22Rv1 (cell line): ENCODE measurements around the gene ECT2.

Source experiments
- H3K27ac ChIP-seq: fragments of 450-650 bp; 2 replicates; pipeline ENCODE4 v1.5.1; 2017
- ZFX ChIP-seq: fragments of 450-650 bp; IDR thresholded peaks from 2 replicates; pipeline ENCODE4 v1.6.1; 2017; ENCODE audit warnings: antibody characterized with exemption, borderline replicate concordance
- TF ChIP-seq, protein P1 (sequence below): fragments of 450-650 bp; IDR thresholded peaks from 2 replicates; pipeline ENCODE4 v1.5.1; 2017; ENCODE audit warnings: mild to moderate bottlenecking

Gene ECT2

GRCh38 chr3:172832983-172833382, 82.5 kb downstream of the ECT2 start:
- H3K27ac ChIP-seq, result no peak overlapping the region
- no peak for TF ChIP-seq ZFX
- TF ChIP-seq, protein P1, sequence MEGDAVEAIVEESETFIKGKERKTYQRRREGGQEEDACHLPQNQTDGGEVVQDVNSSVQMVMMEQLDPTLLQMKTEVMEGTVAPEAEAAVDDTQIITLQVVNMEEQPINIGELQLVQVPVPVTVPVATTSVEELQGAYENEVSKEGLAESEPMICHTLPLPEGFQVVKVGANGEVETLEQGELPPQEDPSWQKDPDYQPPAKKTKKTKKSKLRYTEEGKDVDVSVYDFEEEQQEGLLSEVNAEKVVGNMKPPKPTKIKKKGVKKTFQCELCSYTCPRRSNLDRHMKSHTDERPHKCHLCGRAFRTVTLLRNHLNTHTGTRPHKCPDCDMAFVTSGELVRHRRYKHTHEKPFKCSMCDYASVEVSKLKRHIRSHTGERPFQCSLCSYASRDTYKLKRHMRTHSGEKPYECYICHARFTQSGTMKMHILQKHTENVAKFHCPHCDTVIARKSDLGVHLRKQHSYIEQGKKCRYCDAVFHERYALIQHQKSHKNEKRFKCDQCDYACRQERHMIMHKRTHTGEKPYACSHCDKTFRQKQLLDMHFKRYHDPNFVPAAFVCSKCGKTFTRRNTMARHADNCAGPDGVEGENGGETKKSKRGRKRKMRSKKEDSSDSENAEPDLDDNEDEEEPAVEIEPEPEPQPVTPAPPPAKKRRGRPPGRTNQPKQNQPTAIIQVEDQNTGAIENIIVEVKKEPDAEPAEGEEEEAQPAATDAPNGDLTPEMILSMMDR, result no peak

DNA sequence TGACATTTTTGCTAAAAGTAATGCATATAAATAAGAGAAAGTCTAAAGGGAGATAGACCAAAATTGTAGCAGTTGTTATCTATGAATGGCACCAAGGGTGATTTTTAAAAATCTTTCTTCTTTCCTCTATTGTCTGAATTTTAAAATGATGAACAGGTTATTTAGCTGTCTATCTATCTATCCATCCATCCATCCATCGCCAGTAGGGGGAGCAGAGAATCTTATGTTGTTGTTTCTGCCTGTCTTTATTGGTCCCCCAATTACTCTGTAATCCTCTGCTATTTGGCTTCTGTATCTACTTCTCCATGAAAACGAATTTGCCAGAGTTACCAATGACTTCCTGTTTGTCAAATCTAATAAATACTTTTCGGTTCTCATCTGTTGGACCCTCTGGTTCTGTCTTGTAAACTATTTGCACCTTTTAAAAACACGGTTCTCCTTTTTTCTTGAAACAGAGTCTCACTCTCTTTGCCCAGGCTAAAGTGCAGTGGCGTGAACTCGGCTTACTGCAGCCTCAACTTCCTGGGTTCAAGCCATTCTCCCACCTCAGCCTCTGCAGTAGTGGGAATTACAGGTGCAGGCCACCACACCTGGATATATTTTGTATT, 86.0 kb downstream of the ECT2 start:
- no peak for TF ChIP-seq ZFX
- TF ChIP-seq, protein P1, result peak; percentile 85
- H3K27ac ChIP-seq, result no peak overlapping the region

DNA sequence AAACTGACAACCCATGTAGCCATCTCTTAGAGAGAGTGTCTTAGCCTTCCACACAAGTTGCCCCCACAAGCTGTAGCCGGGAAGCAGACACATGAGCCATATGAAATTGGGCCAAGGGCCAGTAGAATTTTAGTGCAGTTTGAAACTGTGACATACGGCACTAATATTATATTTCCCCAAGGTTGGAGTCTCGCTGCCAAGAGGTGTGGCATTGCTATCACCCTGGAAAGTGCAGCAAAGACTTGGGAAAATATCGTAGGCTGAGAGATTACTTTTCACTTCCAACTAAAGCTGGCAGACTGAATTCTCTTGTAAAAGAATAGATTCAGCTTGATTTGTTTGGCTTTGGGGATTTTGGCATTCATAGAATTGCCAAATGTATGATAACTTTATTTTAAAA, 89.2 kb downstream of the ECT2 start:
- TF ChIP-seq, protein P1, result no peak
- no peak for TF ChIP-seq ZFX

DNA sequence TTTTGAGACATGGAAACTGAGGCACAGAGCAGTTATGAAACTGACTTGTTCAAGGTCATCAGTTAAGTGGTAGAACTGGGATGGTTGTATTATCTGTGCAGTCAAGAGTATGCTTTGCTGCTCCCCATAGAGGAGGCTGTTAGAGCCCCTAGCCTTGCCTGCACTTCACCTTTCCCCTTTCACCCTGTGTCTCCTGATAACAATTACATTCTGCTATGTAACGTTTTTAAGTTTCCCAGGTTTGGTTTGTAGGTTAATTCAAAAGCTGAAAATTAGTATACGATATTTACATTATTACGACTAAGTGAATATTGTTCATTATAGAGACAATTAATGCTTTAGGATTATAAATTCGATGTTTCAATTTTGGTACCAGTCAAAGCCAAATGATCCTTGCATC, 89.9 kb downstream of the ECT2 start:
- TF ChIP-seq, protein P1, result no peak
- no peak for TF ChIP-seq ZFX
- H3K27ac ChIP-seq, result no peak overlapping the region

More for the DNA sequence above, 89.2 kb downstream of the ECT2 start:
- H3K27ac ChIP-seq, result no peak overlapping the region

DNA sequence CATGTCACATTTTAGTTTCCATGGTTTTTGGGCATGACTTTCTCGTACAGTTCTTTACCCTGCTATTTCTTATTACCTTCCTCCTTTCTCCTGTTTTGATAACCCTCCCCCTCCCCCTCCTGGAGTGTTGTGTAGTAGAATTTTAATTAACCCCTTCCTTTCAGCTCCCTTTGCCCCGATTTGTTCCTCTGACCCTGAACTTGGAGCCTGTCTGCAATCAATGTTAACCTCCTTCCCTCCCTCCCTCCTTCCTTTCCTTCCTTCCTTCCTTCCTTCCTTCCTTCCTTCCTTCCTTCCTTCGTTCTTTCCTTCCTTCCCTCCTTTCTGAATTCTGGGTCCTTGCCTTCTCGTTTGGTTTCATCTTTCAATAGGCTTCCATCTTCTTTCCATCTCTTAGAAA, 90.4 kb downstream of the ECT2 start:
- no peak overlapping the region for H3K27ac ChIP-seq
- TF ChIP-seq, protein P1, result no peak
- TF ChIP-seq ZFX, result no peak

DNA sequence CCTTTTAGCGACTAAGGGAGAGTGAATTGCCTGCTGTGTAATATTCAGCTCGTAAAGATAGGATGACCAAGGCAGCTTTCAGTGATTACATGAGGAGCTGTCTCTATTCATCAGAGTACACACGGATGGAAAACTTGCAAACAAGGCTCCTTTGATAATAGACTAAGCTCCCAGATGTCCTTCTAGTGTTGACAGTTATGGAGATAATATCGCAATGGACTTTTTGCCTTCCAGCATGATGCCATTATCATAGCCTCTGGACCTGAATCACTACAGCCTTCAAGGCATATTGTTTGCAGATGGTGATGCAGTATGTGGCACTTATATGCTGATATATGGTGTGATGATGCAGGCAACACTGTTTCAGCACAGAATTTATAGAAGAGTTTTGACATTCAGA, 93.9 kb downstream of the ECT2 start:
- no peak for TF ChIP-seq ZFX
- TF ChIP-seq, protein P1, result no peak
- no peak overlapping the region for H3K27ac ChIP-seq

DNA sequence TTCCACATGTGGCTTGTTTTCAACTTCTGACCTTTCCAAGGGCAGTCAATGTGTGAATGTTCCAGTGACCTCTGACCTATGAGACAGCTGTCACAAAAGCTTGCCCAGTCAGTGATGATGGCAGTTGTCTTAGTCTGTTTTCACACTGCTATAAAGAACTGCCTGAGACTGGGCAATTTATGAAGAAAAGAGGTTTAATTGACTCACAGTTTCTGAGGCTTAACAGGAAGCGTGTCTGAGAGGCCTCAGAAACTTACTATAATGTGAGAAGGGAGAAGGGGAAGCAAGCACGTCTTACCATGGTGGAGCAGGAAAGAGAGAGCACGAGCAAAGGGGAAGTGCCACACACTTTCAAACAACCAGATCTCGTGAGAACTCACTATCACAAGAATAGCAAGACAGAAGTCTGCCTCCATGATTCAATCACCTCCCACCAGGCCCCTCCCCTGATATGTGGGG, 95.6 kb downstream of the ECT2 start:
- TF ChIP-seq, protein P1, result no peak
- no peak for TF ChIP-seq ZFX
- H3K27ac ChIP-seq, result no peak overlapping the region
